HG03196 (cell line): ENCODE measurements around the gene TRIP4.

Source experiments
- ATAC-seq: cut with Tn5 transposase; IDR thresholded peaks from one replicate; pipeline ENCODE4 v1.9.1; 2021; ENCODE audit not compliant: unreplicated experiment

TRIP4 gene

DNA sequence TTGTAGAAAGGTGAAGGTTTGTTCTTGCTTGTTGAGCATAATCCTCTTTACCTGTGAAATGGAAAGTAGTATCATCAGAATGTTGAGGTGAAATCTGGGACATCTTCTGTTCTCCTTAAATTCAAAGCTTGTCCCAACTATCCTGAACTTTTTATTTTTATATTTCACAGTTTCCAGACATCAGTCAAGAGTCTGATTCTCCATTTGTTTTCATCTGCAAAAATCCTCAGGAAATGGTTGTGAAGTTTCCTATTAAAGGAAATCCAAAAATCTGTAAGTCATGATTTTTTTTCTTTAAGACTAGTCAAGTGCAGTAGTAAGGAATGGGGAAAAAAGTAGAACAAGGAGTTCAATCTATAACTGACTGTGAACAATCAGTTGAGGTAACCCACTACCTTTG is 57.2 kb downstream of the TRIP4 start:
- no peak for ATAC-seq

DNA sequence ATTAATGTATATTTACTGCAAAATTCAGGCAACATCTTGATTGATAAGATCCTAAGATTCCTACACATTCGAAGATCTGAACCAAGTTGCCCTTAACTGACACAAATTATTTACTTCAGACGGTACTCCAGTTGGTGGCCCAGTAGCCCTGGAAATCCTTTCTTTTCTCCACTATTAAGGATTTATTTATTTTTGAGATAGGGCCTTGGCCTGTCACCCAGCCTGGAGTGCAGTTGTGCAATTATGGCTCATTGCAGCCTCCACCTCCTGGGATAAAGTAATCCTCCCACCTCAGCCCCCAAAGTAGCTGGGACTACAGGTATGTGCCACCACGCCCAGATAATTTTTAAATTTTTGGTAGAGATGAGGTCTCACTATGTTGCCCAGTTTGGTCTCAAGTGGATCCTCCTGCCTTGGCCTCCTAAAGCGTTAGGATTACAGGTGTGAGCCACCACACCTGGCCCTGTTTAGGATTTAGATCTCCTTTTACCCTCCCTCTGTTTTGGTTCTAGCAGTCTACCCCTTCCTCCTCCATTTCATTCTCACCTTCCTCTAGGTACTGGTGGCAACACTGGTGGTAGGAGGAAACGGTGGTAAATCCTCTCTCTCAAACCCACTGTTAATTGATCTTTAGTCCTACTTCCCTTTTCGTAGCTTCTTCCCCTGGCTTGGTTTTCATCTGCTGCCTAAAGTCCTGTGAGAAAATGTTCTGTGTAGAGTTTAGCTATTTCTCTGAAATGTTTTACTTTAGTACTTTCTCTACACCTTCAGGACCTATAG is 60.1 kb downstream of the TRIP4 start:
- ATAC-seq: no peak

DNA sequence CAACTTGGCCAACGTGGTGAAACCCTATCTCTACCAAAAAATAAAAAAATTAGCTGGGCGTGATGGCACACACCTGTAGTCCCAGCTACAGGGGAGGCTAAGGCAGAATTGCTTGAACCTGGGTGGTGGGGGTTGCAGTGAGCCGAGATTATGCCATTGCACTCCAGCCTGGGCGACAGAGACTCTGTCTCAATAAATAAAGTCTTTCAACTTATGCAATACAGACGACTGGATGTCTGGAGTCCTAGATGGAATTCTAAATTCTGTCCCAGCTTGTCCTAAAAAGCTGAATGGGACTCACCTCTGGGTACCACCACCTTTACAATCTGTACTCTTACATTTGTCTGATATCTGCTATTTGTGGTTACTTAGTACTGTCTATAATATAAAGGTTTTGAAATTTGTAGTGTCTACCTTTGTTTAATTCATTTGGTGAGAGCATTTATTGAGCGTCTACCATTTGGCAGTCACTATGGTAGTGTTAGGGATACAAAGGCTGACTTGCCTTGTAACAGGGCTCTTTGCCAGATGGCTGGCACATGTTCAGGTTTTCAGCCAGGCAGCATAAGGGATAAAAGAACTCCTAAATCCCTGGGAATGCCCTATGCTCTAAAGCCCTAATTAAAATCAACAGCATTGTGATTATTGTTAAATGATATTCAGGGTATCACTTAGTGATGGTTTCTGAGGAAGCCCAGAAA is 65.5 kb downstream of the TRIP4 start:
- no peak for ATAC-seq

DNA sequence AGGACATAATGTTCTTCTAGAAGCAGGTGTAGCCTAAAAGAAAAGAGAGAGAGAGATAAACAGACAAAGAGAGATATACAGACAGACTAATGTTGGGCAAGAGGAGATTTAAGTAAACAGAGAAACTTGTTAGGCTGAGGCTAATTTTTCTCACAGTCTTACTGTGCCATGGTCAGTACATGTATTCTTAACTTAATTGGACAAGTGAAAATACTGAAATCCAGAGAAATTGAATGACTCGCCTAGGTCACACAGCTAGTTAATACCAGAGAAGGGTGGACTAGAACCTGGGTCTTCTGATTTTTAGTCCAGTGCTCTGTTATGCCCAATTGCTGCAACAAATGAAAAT is 66.0 kb downstream of the TRIP4 start:
- no peak for ATAC-seq

DNA sequence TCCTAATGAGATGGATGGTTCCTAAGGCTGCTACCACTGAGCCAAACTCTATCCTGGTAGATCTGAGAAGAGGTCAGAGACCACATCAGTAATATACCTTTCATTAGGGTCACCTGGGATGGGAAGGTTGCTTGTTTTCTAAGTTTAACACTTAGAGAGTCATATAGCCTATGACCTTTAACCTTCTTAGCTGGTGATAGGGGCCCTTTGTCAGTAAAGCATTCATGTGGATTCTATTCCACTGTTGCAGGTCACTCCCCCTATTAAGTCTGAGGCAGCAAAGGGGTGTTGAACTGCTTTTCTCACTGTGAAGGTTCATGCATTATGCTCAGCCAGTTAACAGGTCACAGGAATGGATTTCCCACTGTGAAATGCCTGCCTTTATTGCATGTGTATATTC is 66.6 kb downstream of the TRIP4 start:
- no peak for ATAC-seq

DNA sequence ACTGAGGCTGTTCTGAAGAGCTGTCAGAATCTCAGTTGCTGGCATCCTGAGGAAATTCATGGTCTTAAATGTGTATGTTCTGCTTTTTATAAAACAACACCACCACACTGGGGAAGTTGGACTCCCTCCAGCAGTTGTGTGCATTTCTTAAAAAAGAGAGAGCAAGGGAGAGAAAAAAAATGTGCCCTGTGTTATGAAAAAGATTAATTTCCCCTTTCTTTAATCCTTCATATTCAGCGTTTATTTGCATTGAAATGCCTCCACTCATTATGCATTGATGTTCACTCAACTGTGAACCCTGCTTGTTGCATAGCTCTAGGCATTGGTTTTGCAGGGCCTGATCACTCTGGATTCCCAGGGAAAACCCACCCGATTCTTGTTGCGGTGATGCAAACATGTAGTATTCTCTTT is 68.3 kb downstream of the TRIP4 start:
- ATAC-seq: no peak

DNA sequence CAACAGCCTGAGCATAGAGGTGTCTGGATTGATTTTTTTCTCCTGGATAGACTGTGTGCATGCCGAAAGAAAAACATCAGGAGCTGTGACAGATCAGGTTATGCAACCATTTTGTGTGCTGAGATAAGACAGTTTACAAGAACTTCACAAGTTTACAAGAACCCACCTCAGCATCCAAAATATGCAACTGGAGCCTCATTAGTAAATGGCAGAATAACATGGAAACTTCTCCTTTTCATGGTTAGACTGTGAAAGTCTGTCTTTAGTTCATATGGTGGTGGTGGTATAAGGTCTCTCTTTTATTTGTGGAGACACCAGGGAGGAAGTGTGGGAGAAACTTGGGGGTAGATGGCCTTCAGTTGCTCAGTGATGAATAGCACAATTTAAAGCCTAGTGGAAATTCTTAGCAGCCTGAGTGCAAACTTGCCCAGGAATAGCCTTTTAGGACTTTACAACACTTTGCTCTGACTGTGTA is 69.0 kb downstream of the TRIP4 start:
- no peak for ATAC-seq

DNA sequence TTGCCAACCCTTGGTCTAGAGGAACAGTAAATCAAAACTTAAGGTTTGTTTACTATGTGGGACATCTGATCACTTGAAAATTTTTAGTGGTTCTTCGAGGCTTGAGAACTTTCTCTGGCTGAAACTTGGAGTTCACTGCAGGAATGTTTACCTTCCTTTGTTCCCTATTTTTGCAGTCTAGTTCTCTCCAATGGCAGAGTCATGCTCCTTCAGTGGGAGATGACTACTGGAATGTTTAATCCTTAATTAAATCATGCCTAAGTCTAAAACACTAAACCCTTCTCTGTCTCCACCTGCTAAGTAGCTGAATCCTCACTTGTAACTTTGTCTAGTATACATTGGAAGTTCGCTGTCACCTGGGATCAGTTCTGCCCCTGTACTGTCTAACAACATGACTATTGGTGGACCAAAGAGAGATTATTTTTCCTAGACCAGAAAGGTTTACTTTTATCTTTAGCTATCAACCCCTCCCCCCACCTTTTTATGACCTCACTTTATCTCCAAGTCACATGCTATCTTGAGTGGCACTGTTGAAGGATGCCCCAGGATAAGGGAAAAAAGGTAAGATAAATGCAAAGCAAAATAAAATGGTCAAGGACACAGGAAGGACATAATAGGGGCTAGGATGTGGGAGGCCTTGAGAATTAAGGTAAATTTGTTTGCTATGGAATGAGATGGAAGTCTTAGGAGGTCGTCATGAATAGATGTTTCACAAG is 71.6 kb downstream of the TRIP4 start:
- no peak for ATAC-seq

DNA sequence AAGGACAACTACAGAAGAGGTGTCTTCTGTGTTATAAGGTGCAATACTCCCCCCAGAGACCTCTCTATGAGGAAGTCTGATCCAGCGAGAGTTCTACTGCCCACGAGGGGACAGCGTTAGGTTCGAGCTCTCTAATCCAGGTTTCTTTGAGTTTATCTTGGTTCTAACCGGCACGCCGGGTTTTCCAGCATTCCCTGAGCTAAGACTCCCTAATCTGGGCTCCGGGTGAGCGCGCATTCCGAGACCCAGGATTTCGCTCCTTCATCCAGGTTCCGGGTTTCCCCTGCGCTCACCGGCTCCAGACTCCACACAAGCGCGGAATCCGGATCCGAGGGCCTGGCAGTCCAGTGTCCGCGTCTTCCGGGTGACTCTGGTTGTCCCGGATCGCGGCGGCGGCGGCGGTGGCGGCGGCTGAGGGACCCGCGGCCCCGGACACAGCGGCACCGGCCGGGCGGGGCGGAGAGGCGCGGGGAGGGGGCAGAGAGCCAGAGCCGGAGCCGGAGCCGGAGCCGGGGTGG is 72.6 kb downstream of the TRIP4 start, which contains the start of gene ZNF609:
ZNF609 (plus strand) TSS at position 373 of the 518 bp plus-strand sequence. CDS start 38,842 bp downstream, outside the sequence.
- ATAC-seq: peak; percentile 44

DNA sequence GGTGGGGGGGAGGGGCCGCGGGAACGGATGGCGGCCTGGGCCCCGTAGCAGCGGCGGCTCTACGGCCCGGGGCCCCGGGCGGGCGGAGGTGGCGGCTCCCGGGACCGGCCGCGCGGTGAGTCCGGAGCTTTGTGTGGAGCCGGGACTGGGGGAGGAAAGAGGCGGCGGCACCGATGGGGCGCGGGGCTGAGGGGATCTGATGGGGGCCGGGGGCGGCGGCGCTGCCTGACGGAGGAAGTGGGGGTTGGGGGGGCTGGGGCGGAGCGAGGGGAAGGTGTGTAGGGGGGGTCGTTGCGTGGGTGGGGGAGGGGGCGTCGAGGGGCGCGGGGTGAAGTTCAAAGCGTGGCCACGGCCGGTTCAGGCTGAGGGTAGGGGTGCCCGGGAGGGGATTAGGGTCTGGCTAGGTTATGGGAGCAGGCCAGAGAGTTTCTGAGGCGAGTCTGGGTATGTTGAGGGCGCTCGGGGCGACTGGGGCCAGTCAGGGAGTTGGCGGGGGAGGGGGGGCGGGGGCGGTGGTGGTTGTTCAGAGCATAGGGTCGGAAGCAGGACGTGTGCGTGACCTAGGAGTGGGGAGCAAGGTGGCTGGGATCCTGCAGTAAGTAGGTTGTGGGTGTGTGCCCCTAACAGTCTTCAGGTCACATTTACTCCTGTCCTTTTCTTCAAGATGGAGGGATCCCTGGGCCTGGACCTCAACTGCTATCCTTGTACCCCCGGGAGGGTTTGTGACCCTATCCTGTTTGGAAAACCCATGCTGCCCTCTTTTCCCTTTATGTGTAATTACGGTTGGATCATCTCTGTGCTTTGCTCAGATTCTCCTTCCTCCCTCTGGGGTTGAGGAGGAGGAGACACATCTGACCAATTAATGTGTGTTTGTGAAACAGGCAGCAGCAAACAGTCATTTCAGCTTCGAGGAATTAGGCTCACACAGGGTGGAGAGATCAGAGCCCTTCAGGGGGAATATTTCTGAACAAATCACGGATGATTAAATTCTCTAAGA is 73.4 kb downstream of the TRIP4 start:
- ATAC-seq: no peak

DNA sequence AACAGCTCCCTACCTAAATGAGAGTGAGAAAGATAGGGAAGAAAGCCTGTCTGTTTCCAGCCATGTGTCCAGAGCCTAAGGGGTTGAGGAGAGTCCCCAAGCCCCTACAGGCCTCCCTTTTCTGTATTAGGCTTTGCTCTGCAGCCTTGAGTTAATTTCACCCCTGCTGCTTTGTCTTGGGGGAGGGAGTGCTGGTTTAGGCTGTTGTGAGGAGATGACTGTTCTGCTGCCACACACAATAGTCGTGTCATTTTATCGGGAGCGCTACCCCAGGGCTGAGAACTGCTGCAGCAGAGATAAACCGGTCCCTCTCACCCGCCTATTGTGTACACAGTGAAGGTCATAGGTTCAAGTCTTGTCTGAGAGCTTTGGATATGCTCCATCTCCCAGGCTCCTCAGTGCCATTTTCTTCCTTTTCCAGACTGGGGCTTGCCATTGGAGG is 74.1 kb downstream of the TRIP4 start:
- ATAC-seq: no peak

DNA sequence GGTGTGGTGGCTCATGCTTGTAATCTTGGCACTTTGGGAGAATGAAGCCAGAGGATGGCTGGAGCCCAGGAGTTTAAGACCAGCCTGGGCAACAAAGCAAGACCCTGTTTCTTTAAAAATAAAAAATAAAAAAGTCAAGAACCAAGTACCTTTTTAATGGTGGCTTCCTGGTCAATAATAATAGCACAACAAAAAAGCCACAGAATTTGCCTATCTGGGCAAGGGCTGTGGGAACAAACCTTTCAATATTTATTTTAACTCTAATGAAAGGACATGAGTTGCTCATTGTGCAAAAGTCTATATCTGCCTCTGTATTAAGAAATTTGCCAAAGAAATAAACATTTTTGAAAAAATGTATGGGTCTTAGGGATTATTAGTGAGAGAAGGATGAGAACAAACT is 74.9 kb downstream of the TRIP4 start:
- no peak for ATAC-seq

DNA sequence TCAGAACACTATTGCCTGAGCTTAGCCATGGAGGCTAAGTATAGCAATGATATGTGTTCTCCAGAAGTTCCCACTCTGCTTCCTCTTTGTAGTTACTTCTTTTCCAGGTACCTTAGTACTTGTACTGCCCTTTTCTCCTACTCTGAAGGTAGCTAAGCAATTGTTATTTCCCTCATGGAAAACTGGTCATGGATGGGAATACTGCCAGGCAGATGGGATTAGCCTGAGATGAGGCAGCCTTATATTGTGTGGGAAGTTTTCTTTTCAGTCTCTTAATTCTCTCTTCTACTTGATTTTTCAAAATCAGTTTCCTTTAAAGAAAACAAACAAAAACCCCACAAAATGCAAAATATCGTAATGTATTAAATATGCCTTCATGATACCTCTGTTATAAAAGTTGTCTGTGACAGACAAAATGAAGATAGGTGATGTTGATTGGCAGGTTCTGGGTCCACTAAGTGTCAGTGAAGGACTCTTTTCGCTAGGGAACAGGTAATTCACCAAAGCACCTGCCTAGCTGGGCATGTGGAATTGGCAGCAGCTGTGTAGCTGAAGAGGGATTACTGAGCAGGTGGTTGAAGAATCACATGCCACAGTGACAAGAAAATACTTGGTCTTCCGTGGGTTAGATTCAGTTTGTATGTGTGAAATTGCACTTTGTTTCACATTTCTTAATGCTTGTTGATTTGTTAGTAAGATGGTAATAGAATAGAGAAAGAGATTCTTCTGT is 76.8 kb downstream of the TRIP4 start:
- no peak for ATAC-seq

DNA sequence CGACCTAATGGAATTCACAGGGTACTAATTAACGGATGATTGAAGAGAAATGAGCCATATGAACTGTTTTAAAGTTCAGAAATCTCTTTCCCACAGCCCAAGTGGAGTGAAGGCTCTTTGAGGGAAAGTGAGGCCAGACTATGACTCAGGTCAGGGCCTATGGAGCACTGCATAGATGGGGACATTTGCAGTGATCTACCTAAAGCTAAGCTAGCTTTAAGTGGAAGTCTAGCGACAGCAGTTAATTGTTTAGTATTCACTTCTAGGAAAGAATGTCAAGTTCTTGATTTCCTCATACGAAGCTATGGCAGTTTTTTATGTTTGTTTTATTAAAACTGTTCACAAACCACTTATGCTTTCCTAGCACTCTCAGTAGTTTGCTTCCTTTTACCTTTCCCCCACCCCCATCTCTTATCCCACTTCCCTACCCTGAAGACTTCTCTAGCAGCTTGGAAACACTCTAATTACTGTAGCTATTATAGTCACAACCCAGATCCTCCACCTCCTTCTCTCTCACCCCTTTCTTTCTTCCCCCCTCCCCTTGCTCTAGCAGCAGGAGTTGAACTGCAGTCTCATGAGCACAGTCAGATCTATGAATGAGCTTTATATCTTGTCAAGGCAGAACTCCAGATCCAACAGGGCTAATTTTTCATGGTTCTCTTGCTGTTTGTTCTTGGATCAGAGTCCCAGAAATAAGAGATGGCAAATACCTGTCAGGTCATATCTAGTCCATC is 78.9 kb downstream of the TRIP4 start:
- ATAC-seq: no peak

DNA sequence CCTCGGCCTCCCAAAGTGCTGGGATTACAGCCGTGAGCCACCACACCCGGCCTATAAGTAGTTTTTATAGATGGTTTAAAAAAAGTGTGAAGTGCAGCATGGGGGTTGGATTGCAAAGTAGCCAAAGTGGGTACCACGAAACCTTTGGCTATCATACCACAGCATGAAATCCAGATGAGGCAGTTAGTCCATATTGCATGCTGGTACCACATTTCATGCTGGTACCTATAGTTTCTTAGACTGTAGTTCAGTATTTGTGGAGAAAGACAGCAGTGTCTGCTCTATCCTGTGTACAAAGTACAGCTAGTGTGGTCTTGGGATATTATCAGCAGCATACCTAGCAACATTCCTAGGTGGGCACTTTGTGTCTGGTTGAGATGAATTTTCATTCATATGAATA is 84.5 kb downstream of the TRIP4 start:
- ATAC-seq: no peak

DNA sequence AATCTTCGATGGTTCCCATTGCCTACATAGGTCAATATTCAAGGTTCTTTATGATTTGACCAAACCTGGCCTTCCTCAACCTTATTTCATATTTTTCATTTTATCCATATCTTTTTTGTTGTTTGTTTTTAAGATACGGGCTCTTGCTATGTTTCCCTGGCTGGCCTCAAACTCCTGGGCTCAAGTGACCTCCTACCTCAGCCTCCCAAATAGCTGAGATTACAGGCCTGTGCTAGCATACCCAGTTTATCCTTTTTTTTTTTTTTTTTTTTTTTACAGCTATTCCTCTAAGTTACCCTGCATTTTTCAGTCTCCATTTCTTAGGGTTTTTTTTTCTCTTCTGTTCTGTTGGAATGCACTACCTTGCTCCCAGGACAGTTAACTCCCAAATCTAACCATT is 87.2 kb downstream of the TRIP4 start:
- ATAC-seq: no peak

DNA sequence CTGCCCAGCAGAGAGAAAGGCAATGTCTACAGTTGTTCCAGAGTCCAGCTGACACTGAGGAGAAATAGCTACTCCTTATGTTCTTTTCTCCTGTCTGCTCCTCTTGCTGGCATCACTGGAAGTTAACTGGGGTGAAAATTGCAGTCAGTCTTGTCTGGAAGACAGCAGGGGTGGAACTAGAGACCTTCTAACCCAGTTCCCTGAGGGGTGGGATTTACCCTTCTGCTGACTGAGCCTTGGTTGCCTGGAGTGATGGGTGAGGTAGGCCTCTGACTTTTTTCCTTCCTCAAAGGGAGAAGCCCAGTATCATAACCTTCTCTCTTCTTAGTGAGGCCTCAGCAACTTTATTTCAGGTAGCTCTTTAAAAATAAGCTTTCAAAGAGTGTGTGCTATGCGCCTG is 88.9 kb downstream of the TRIP4 start:
- ATAC-seq: no peak

DNA sequence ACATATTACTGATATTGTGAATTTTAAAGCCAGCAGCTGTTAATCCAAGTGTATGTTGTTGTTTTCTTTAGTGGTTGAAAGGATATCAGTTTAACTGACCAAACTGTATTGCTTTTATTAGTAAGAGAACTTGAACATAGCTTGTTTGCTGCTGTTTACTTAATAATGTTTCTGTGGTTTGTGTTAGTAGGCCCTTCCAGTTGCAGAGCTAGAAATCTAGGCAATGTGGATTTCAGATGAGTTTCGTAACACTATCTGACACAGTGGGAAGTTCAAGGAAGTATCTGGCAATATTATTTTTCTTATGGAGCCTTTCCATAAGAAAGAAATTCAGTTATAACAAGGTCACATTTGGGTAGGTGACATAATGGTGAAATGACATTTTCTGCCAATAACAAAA is 91.2 kb downstream of the TRIP4 start:
- no peak for ATAC-seq

DNA sequence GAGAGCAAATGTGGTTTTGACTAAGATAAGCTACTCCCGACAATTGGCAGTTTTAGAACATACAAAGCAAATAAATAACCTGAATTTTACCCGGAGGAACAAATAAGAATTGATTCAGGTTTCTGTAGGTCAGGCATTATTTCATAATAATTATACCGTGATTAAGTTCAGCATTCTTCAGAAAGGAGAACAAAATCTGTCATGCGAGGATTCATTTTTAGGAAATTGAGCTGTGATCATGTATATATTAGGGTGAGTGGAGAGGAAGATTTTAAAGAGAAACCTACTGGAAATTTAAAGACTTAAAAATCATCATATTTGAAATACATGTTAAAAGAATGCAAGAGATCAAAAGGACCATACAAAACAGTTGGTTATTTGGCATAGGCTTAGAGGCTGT is 93.3 kb downstream of the TRIP4 start:
- ATAC-seq: no peak
